K562 (cell line): ENCODE measurements around the gene ADI1.

Experiments
- CREB1 ChIP-seq, 2 experiments: sonication (generic) in 1 of 2; formaldehyde crosslinking in 1 of 2; IDR thresholded peaks; 2 replicates each; pipeline versions ENCODE4 v1.6.1 to v1.8.0; 2012 to 2022; ENCODE audit warnings: inconsistent platforms in 1 of 2, mild to moderate bottlenecking in 1 of 2, missing genetic modification reagents in 1 of 2, moderate library complexity in 1 of 2
- LEF1 ChIP-seq: fragments of 450-650 bp; IDR thresholded peaks from 2 replicates; pipeline ENCODE4 v1.6.1; 2016; ENCODE audit warnings: mild to moderate bottlenecking
- NCOA1 ChIP-seq: fragments of 450-650 bp; IDR thresholded peaks from 2 replicates; pipeline ENCODE4 v1.6.1; 2016; ENCODE audit warnings: low read depth
- NFE2L1 ChIP-seq: fragments of 450-650 bp; IDR thresholded peaks from 2 replicates; pipeline ENCODE4 v1.6.1; 2016; ENCODE audit warnings: missing genetic modification characterization, low read depth, mild to moderate bottlenecking, missing compliant biosample characterization, moderate library complexity, borderline replicate concordance
- PML ChIP-seq: IDR thresholded peaks from 2 replicates; pipeline ENCODE4 v1.6.1; 2012; ENCODE audit warnings: low read length, inconsistent platforms
- RCOR1 ChIP-seq, 2 experiments: IDR thresholded peaks; 2 replicates each; pipeline ENCODE4 v1.6.1; 2012; ENCODE audit warnings: low read depth in 2 of 2, low read length in 2 of 2, borderline replicate concordance in 1 of 2, improper control_type of control experiment in 1 of 2
- SMARCE1 ChIP-seq: fragments of 450-650 bp; IDR thresholded peaks from 2 replicates; pipeline ENCODE4 v1.7.1; 2016; ENCODE audit warnings: mild to moderate bottlenecking
- ZNF121 ChIP-seq: sonication (generic); formaldehyde crosslinking; conservative IDR thresholded peaks from 2 replicates; pipeline ENCODE4 v1.8.0; 2022; ENCODE audit warnings: missing genetic modification reagents
- TF ChIP-seq, protein P1 (sequence below), 3 experiments: IDR thresholded peaks in 2 of 3; conservative IDR thresholded peaks in 1 of 3; 2 replicates each; pipeline ENCODE4 v1.5.1; 2011 to 2012; ENCODE audit warnings: low read length in 3 of 3, mild to moderate bottlenecking in 3 of 3, control low read depth in 2 of 3, improper control_type of control experiment in 1 of 3, inconsistent platforms in 1 of 3, low read depth in 1 of 3, mixed read lengths in 1 of 3, moderate library complexity in 1 of 3; ENCODE audit not compliant: insufficient read depth in 2 of 3

DNA sequence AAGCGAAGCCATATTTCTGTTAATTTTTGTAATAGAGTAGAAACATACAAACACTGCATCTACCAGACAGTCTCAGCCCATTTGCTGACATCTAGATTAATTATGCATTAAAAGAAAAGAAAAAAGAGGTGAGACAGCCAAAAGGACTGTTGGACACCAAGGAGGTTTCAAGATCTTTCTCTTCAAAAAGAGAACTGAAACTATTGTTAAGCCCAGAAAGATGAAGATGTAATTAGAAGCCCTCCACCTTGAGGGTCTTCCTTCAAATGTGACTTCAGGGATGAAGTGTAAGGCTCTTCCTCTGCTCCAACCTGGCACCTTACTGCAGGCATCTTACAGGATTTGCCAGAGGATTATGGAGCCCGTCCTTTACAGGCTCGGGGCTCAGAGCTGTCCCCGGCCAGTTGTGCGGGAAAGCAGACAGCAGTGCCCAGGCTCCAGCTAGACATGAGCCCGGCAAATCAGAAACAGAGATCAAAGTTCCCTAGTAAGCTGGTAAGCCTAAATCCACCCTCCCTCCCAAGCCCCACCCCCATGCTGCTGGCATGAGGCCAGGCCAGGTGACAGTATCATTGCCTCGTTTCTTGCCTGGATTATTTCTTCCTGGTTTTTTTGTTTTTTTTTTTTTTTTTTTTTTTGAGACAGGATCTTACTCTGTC is 38.9 kb downstream of the ADI1 start:
- TF ChIP-seq SMARCE1 (no peak), ZNF121 (CRISPR knock-in tag) (no peak), LEF1 (no peak), PML (no peak), NFE2L1 (no peak), RCOR1 (IDR thresholded peaks at IDR 0.05; ENCODE audit: borderline replicate concordance in 1 of 2, low read depth in 2 of 2, low read length in 2 of 2) (no peak), CREB1 (IDR thresholded peaks at IDR 0.05) (no peak), CREB1 (CRISPR knock-in tag; IDR thresholded peaks at IDR 0.05) (no peak), NCOA1 (no peak)
- TF ChIP-seq, protein P1, sequence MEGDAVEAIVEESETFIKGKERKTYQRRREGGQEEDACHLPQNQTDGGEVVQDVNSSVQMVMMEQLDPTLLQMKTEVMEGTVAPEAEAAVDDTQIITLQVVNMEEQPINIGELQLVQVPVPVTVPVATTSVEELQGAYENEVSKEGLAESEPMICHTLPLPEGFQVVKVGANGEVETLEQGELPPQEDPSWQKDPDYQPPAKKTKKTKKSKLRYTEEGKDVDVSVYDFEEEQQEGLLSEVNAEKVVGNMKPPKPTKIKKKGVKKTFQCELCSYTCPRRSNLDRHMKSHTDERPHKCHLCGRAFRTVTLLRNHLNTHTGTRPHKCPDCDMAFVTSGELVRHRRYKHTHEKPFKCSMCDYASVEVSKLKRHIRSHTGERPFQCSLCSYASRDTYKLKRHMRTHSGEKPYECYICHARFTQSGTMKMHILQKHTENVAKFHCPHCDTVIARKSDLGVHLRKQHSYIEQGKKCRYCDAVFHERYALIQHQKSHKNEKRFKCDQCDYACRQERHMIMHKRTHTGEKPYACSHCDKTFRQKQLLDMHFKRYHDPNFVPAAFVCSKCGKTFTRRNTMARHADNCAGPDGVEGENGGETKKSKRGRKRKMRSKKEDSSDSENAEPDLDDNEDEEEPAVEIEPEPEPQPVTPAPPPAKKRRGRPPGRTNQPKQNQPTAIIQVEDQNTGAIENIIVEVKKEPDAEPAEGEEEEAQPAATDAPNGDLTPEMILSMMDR (IDR thresholded peaks at IDR 0.05 in 2 of 3, conservative IDR thresholded peaks at IDR 0.05 in 1 of 3; ENCODE audit: insufficient read depth in 2 of 3, low read depth in 1 of 3, low read length in 3 of 3): no peak
